Muscle layer of duodenum (tissue), 2 donors: ENCODE measurements around the gene INTS6.

Experiments
- H3K27ac ChIP-seq: one replicate; pipeline ENCODE4 v1.7.0; 2013; ENCODE audit warnings: mild to moderate bottlenecking, low read length
- H3K27me3 ChIP-seq: one replicate; pipeline ENCODE4 v1.7.0; 2013; ENCODE audit warnings: low read depth, mild to moderate bottlenecking, control low read depth, low read length
- H3K36me3 ChIP-seq, 2 donors: one replicate each; pipeline ENCODE4 v1.7.0; 2013; ENCODE audit warnings: low read length in 2 of 2, control low read depth in 1 of 2, mild to moderate bottlenecking in 1 of 2; ENCODE audit not compliant: insufficient read depth in 2 of 2, control insufficient read depth in 1 of 2
- H3K4me1 ChIP-seq, 2 donors: one replicate each; pipeline ENCODE4 v1.7.0; 2013; ENCODE audit warnings: low read length in 2 of 2, mild to moderate bottlenecking in 2 of 2, control low read depth in 1 of 2, moderate library complexity in 1 of 2; ENCODE audit not compliant: insufficient read depth in 2 of 2, control insufficient read depth in 1 of 2
- H3K4me3 ChIP-seq, 2 donors: one replicate each; pipeline ENCODE4 v1.7.0; 2013; ENCODE audit warnings: low read length in 2 of 2, low read depth in 1 of 2, mild to moderate bottlenecking in 1 of 2
- H3K9me3 ChIP-seq, 2 donors: one replicate each; pipeline ENCODE4 v1.7.0; 2013; ENCODE audit warnings: low read length in 2 of 2, control low read depth in 1 of 2, mild to moderate bottlenecking in 1 of 2; ENCODE audit not compliant: control insufficient read depth in 1 of 2
- donor health status: healthy.

INTS6 gene

DNA sequence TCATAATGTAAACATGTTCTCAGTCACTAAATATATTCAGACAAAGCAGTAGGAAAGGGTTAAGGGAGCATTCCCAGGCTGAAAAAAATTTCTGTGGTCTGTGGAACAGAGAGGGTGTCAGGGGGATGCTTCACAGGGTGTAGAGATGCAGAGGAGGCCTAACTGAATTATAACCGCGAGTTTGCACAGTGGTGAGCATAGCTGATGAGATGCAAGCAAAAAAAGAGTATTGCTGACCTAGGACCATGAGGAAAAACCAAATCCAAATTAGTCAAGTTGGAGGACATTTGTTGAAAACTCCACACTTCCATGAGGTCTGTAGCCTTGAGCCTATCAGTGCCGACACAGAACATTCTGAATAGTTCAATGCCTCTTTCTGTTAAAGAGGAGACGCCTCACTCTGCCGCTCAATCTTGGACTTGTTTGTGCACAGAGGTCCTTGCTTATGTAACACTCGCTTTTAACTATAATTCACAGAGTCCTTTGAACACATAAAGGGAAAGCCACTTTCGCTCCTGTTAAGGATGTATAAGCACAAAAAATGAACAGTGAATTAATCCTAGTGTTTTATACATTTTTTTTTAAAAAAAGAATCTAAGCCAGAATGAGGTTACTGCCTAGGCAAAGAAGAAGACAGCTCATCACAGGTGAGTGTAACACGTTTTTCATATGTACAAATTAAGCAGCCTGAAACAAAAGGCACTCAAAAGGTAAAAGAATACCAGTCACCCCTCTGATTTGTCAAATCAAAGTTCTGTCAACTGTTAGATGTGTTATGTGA is 25.8 kb upstream of the INTS6 start:
- no peaks in the 10 kb centered on the region for H3K27me3 ChIP-seq
- H3K4me3 ChIP-seq, result no peak overlapping the region
- no peaks in the 10 kb centered on the region for H3K36me3 ChIP-seq
- no peaks in the 10 kb centered on the region for H3K9me3 ChIP-seq
- no peaks in the 10 kb centered on the region for H3K4me1 ChIP-seq
- no peak overlapping the region for H3K27ac ChIP-seq

DNA sequence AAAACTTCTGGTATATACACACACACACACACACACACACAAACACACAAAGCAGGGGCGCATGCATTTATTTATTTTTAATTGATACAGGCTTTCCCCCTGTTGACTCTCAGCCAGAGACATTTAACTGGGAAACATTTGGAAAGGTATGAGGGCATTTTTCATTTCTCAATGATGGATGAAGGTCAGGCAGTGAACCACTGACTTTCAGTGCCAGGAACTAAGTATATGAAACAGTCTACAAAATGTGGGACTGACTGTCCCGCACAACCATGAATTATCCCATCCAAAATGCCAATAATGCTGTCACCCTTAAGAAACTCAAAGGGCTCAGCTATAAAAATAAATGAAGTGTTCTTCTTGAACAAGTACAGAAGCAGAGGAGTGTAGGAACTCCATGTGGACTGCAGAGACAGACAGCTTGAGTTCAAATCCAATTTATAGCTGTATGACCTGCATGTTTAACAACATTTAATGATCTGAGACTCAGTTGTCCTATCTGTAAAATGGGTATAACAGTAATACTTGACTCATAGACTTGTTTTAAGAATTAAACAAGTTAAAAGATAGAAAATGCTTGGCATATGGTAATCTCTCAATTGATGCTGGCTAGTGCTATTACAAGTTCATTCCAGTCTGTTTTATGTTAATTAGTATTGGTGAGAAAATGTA is 25.0 kb upstream of the INTS6 start:
- Histone ChIP-seq H3K27me3 (no peaks in the 10 kb centered on the region), H3K4me3 (no peak overlapping the region), H3K36me3 (no peaks in the 10 kb centered on the region), H3K4me1 (no peaks in the 10 kb centered on the region), H3K9me3 (no peaks in the 10 kb centered on the region), H3K27ac (no peak overlapping the region)

GRCh38 chr13:51477149-51477548 is 24.3 kb upstream of the INTS6 start:
- no peaks in the 10 kb centered on the region for H3K27me3 ChIP-seq
- no peaks in the 10 kb centered on the region for H3K4me1 ChIP-seq
- H3K36me3 ChIP-seq, result no peaks in the 10 kb centered on the region
- no peak overlapping the region for H3K27ac ChIP-seq
- no peaks in the 10 kb centered on the region for H3K9me3 ChIP-seq
- no peak overlapping the region for H3K4me3 ChIP-seq

GRCh38 chr13:51475727-51476501 is 23.1 kb upstream of the INTS6 start:
- Histone ChIP-seq H3K36me3 (no peaks in the 10 kb centered on the region), H3K27me3 (no peaks in the 10 kb centered on the region), H3K4me1 (no peaks in the 10 kb centered on the region), H3K9me3 (no peaks in the 10 kb centered on the region), H3K27ac (no peak overlapping the region), H3K4me3 (no peak overlapping the region)

DNA sequence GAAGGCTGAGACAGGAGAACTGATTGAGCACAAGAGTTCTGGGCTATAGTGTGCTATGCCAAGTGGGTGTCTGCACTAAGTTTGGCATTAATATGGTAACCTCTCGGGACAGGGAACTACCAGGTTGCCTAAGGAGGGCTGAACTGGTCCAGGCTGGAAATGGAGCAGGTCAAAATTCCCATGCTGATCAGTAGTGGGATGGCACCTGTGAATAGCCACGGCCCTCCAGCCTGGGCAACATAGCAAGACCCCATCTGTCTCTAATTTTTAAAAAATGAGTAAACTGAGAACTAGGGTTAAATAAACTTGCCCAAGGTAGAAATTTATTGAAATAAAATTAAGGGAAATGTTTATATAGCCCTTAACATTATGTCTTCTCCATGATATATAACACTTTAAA is 17.0 kb upstream of the INTS6 start:
- Histone ChIP-seq H3K27ac (no peak overlapping the region), H3K4me3 (no peak overlapping the region), H3K36me3 (no peaks in the 10 kb centered on the region), H3K9me3 (no peaks in the 10 kb centered on the region), H3K4me1 (no peaks in the 10 kb centered on the region), H3K27me3 (no peaks in the 10 kb centered on the region)

DNA sequence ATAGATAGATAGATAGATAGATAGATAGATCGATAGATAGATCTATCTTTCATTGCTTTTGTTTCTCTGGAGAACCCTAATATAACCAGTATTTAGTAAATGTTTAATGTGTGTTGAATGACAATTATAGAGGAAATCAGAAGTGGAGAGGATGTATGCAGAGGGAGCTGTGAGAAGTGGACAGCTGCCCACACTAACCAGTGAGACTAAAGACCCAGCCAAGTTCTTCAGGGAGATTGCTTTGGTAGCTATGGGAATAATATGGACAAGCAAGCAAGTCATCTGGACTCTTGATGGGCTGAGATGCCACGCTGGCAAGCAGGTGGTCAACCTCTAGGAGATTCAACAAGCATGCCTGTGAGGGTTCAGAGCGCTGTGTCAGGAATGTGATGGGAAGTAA is 14.9 kb upstream of the INTS6 start:
- Histone ChIP-seq H3K27me3 (no peaks in the 10 kb centered on the region), H3K27ac (no peak overlapping the region), H3K4me1 (no peaks in the 10 kb centered on the region), H3K9me3 (no peaks in the 10 kb centered on the region), H3K4me3 (no peak overlapping the region), H3K36me3 (no peaks in the 10 kb centered on the region)

- Histone ChIP-seq H3K9me3 (no peaks in the 10 kb centered on the region), H3K4me3 (no peak overlapping the region), H3K36me3 (no peaks in the 10 kb centered on the region), H3K27ac (no peak overlapping the region), H3K4me1 (no peaks in the 10 kb centered on the region), H3K27me3 (no peaks in the 10 kb centered on the region)
These were observed 12.3 kb upstream of the INTS6 start for GRCh38 chr13:51465124-51465523.

DNA sequence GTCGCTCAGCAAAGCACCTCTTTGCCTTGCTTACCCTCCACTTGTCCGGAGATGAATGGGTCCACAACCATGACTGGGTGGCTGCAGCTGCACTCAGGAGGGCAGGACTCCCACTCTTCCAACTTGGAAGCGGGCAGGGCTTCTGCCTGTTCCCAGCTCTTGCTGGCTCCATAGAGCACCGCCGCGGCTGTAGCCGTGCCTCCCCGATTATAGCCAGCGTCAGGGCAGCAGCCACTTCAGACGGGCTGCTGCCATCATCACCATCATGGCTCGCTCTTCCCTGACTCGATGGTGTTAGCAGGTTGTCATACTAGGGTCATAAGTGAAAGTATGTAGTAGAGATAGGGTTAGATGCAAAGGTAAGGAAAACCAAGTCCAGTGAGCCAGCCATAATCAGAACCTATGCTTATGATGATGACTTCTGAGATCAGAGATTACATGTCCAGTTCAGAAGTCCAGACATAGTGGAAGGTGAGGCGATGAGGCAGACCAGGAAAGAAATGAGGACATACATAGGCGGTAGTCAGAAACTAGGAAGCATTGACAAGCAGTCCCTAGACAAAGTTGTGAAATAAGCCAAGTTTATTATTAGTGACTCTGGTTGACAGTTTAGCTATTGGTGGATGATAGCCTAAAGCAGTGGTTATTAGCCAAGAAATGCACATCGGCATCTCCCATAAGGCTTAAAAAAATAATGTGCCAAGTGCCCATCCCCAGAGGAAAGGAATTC is 4.4 kb upstream of the INTS6 start:
- Histone ChIP-seq H3K36me3 (peaks cover 0 to 14% of the 10 kb centered on the region in 2 donors), H3K4me3 (no peak overlapping the region), H3K4me1 (peaks cover 0 to 11% of the 10 kb centered on the region in 2 donors), H3K27me3 (no peaks in the 10 kb centered on the region), H3K27ac (no peak overlapping the region), H3K9me3 (no peaks in the 10 kb centered on the region)

DNA sequence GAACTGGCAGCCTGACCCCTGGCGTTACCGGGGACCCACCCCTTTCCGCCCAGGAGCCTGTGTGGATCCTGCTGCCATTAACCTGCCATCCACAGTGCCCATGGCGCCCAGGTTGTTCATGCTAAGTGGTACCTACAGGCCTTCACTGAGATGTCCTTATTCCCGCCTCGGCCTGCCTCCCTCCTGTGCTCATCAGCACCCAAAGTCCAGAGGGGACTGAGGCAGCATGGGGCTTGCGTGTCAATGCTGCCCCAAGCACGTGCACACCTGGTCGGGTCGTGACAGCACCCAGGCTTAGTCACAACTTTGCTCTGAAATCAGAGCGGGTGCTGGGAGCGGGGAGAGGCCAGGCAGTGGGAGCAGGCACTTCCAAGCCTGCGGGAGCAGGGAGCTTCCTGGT is 3.7 kb upstream of the INTS6 start:
- H3K36me3 ChIP-seq, result peaks cover 0 to 14% of the 10 kb centered on the region in 2 donors
- H3K4me3 ChIP-seq, result no peak overlapping the region
- H3K9me3 ChIP-seq, result no peaks in the 10 kb centered on the region
- no peak overlapping the region for H3K27ac ChIP-seq
- H3K4me1 ChIP-seq, result peaks cover 0 to 11% of the 10 kb centered on the region in 2 donors
- H3K27me3 ChIP-seq, result no peaks in the 10 kb centered on the region

- no peak overlapping the region for H3K4me3 ChIP-seq
- H3K36me3 ChIP-seq, result peaks cover 1 to 14% of the 10 kb centered on the region in 2 donors
- H3K4me1 ChIP-seq, result peaks cover 0 to 18% of the 10 kb centered on the region in 2 donors
- no peaks in the 10 kb centered on the region for H3K27me3 ChIP-seq
- no peak overlapping the region for H3K27ac ChIP-seq
- H3K9me3 ChIP-seq, result no peaks in the 10 kb centered on the region
These were observed 2.7 kb upstream of the INTS6 start for GRCh38 chr13:51455532-51455931.
